Superior temporal gyrus (tissue), 1 donor: ENCODE data around the gene PUS3.

Experiments used
- DNase-seq: peaks from one replicate; pipeline ENCODE4 v3.0.0-alpha.2; 2016; ENCODE audit errors: extremely low spot score

Gene PUS3

GRCh38 chr11:125941267-125941618, 38.2 kb upstream of the PUS3 start:
- DNase-seq, result no peak

- no peak for DNase-seq
Observed at GRCh38 chr11:125940145-125940544, 37.1 kb upstream of the PUS3 start.

GRCh38 chr11:125939081-125939521, 36.1 kb upstream of the PUS3 start:
- DNase-seq, result no peak

- DNase-seq, result no peak
Observed at GRCh38 chr11:125938418-125938817, 35.4 kb upstream of the PUS3 start.

- no peak for DNase-seq
Observed at GRCh38 chr11:125935618-125936199, 32.7 kb upstream of the PUS3 start.

- no peak for DNase-seq
Observed at GRCh38 chr11:125935056-125935455, 32.0 kb upstream of the PUS3 start.

GRCh38 chr11:125934473-125934872, 31.5 kb upstream of the PUS3 start:
- DNase-seq, result no peak

- DNase-seq, result no peak
Observed at GRCh38 chr11:125933030-125933813, 30.2 kb upstream of the PUS3 start.

- DNase-seq, result no peak
Observed at GRCh38 chr11:125932301-125932700, 29.3 kb upstream of the PUS3 start.

GRCh38 chr11:125931668-125932067, 28.7 kb upstream of the PUS3 start:
- DNase-seq, result no peak

GRCh38 chr11:125931116-125931515, 28.1 kb upstream of the PUS3 start:
- DNase-seq, result no peak

- DNase-seq, result no peak
Observed at GRCh38 chr11:125930076-125930450, 27.1 kb upstream of the PUS3 start.

GRCh38 chr11:125929445-125930075, 26.6 kb upstream of the PUS3 start:
- DNase-seq, result no peak

- DNase-seq, result no peak
Observed at GRCh38 chr11:125926682-125927081, 23.7 kb upstream of the PUS3 start.

- DNase-seq, result no peak
Observed at GRCh38 chr11:125925804-125926203, 22.8 kb upstream of the PUS3 start.

GRCh38 chr11:125925247-125925740, 22.3 kb upstream of the PUS3 start:
- DNase-seq, result no peak

GRCh38 chr11:125924384-125925007, 21.5 kb upstream of the PUS3 start:
- DNase-seq, result no peak

GRCh38 chr11:125923633-125924032, 20.6 kb upstream of the PUS3 start:
- no peak for DNase-seq

GRCh38 chr11:125923012-125923579, 20.1 kb upstream of the PUS3 start:
- DNase-seq, result peak; percentile 89

GRCh38 chr11:125922156-125922555, 19.1 kb upstream of the PUS3 start:
- DNase-seq, result no peak

- no peak for DNase-seq
Observed at GRCh38 chr11:125921042-125921441, 18.0 kb upstream of the PUS3 start.
